ENCODE results near the gene SMAD6.

DNA sequence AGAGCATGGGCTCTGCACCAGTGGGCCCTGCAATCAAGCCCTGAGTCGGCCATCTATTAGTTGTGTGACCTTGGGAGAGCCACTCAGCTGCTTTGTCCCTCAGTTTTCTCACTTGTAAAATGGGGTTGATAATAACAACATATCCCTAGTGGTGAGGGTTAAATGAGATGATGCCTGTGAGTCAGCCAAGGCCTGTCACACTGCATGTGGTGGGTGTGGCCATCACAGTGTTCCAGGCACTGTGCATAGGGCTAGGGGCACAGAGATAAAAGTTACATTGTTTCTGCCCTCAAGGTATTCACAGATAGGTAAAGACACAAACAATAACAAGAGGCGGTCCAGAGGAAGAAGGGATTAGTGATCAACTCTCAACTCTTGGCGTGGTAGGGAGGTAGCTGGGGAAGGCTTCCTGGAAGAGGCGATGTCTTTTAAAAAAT lies 19.5 kb downstream of the SMAD6 start:
- TF ChIP-seq, protein P1, sequence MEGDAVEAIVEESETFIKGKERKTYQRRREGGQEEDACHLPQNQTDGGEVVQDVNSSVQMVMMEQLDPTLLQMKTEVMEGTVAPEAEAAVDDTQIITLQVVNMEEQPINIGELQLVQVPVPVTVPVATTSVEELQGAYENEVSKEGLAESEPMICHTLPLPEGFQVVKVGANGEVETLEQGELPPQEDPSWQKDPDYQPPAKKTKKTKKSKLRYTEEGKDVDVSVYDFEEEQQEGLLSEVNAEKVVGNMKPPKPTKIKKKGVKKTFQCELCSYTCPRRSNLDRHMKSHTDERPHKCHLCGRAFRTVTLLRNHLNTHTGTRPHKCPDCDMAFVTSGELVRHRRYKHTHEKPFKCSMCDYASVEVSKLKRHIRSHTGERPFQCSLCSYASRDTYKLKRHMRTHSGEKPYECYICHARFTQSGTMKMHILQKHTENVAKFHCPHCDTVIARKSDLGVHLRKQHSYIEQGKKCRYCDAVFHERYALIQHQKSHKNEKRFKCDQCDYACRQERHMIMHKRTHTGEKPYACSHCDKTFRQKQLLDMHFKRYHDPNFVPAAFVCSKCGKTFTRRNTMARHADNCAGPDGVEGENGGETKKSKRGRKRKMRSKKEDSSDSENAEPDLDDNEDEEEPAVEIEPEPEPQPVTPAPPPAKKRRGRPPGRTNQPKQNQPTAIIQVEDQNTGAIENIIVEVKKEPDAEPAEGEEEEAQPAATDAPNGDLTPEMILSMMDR (IDR thresholded peaks at IDR 0.05): no peak
- no peak for TF ChIP-seq POLR2A (IDR thresholded peaks at IDR 0.05)
